NK-92 treated with Interleukin-12 subunit alpha and Interleukin-12 subunit beta, amount 100 ng/mL, for 24 hours (cell line): ENCODE measurements around the gene SEMA4A.
"Not testable (repeated sequence)": the region's sequence is repeated elsewhere in the genome, so short reads cannot be mapped to it uniquely, and the experiment has no call there.

ENCODE experiments used
- DNase-seq: peaks from one replicate; lab custom pipeline; 2025; lab: John Stamatoyannopoulos, UW

The SEMA4A gene

DNA sequence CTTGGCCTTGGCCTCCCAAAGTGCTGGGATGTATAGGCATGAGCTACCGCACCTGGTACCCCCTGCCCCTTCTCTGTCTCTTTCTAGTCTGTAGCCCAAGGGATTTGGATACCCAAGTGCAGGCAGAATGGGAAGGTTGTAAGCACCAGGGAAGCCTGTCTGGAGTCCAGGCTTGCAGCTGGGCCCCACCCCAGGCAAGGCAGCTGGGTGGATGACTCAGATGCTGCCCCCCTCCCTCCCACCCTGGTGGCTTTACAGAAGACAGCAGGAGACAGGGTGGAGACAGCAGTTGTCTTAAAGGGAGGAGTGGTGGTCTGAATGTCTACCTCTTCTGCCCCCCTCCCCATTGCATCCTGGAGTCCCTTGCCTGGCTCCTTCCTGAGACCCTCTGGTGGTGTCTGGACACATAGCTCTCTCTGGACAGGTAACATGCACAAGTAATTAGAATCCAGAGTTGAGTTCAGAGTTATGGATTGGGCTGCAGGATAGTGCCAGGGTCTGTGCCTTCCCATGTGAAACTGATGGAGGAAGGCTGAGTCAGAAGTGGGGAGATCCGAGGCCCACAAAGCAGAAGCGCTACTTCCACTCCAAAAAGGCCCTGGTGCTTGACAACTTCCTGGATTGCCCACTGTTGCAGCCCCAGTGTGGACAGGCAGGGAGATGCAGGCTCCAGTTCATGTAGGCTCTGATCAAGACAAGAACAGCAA is 33.7 kb upstream of the SEMA4A start:
- no peak for DNase-seq

- no peak for DNase-seq
Measured at GRCh38 chr1:156120318-156120717, 33.1 kb upstream of the SEMA4A start.

- not testable (repeated sequence) for DNase-seq
Measured at GRCh38 chr1:156121005-156121404, 32.4 kb upstream of the SEMA4A start.

DNA sequence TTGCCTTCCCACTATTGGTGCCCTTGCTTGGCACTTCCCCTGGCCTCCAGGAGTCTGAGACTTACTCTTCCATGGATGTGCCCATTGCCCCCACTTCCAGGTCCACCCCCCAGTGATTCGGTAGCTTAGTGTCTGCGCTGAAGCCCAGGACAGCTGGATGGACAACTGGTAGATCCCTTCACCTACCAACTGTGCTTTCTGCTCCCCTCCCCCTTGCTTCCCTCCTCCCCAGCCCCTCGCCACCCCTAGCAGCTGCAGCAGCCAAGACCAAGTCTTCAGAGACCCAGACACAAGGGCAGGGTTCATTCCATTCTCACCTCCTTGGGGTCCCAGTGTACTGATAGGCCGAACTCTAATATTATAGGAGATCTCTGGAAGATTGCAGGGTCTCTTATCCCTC is 31.9 kb upstream of the SEMA4A start:
- no peak for DNase-seq

- DNase-seq = no peak
Measured at GRCh38 chr1:156122086-156122485, 31.3 kb upstream of the SEMA4A start.

GRCh38 chr1:156122519-156123355 is 30.6 kb upstream of the SEMA4A start:
- no peak for DNase-seq

- no peak for DNase-seq
Measured at GRCh38 chr1:156123356-156124196, 29.8 kb upstream of the SEMA4A start.

- DNase-seq = no peak
Measured at GRCh38 chr1:156124557-156125483, 28.6 kb upstream of the SEMA4A start.

- not testable (repeated sequence) for DNase-seq
Measured at GRCh38 chr1:156125544-156125943, 27.8 kb upstream of the SEMA4A start.

DNA sequence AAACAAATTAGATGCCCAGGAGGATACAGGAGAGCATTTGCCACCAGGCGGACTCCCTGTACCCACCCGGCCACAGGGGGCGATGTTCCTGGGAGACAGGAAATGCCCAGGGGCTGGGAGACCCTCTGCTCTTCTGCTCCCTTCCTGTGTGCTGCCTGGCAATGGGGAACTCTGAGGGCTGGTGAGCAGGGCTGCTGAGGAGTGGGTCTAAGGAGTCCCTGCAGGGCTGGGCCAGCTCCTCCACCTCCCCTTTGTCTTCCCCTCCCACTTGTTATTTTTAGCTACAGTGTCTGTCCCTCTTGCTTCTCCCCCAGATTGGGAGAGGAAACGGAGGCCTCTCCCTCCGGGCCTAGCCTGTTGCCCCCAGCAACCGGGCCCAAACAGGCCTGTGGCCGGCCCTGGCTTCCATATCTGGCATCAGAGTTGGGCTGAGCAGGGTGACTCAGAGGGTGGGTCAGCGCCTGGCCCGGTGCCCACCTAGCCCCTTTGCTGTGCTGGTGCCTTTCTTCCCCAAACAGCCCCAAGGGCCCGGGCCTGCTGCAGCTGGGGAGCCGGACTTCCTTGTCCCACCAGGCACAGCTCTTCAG is 27.2 kb upstream of the SEMA4A start:
- no peak for DNase-seq

- peak; percentile 68 for DNase-seq
Measured at GRCh38 chr1:156126630-156127534, 26.5 kb upstream of the SEMA4A start.

- no peak for DNase-seq
Measured at GRCh38 chr1:156128308-156128653, 25.1 kb upstream of the SEMA4A start.

- DNase-seq = no peak
Measured at GRCh38 chr1:156128654-156129597, 24.5 kb upstream of the SEMA4A start.

- peak; percentile 43 for DNase-seq
Measured at GRCh38 chr1:156129687-156130577, 23.5 kb upstream of the SEMA4A start.

GRCh38 chr1:156130578-156130942 is 22.8 kb upstream of the SEMA4A start:
- no peak for DNase-seq

DNA sequence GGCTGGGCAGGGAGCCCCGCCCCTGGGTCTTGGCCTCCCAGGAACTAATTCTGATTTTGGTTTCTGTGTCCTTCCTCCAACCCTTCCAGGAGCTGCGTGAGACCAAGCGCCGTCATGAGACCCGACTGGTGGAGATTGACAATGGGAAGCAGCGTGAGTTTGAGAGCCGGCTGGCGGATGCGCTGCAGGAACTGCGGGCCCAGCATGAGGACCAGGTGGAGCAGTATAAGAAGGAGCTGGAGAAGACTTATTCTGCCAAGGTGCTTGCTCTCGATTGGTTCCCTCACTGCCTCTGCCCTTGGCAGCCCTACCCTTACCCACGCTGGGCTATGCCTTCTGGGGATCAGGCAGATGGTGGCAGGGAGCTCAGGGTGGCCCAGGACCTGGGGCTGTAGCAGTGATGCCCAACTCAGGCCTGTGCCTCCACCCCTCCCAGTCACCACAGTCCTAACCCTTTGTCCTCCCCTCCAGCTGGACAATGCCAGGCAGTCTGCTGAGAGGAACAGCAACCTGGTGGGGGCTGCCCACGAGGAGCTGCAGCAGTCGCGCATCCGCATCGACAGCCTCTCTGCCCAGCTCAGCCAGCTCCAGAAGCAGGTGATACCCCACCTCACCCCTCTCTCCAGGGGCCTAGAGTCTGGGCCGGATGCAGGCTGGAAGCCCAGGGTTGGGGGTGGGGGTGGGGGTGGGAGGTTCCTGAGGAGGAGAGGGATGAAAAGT is 18.5 kb upstream of the SEMA4A start:
- no peak for DNase-seq
